GM19452 (cell line): ENCODE data around the gene MRPS34.

Source experiments
- ATAC-seq: cut with Tn5 transposase; IDR thresholded peaks from one replicate; pipeline ENCODE4 v1.9.1; 2021; ENCODE audit not compliant: unreplicated experiment

MRPS34 gene

GRCh38 chr16:1782408-1783264 lies 9.7 kb upstream of the MRPS34 start, which contains the start of the genes NUBP2 and SPSB3:
Gene NUBP2 (plus strand): TSS chr16:1782960. CDS start chr16:1783021, 61 bp downstream.
Gene SPSB3 (minus strand): TSS chr16:1782571. CDS start chr16:1781483, 1,088 bp downstream.
- ATAC-seq: peak; percentile 80

GRCh38 chr16:1781758-1782407 lies 8.9 kb upstream of the MRPS34 start:
- ATAC-seq: peak; percentile 8

GRCh38 chr16:1781254-1781653 lies 8.3 kb upstream of the MRPS34 start:
- ATAC-seq: no peak

- ATAC-seq: no peak
Measured at GRCh38 chr16:1780677-1781072, 7.7 kb upstream of the MRPS34 start.

- no peak for ATAC-seq
Measured at GRCh38 chr16:1779741-1780676, 7.1 kb upstream of the MRPS34 start.

- ATAC-seq: no peak
Measured at GRCh38 chr16:1779234-1779701, 6.3 kb upstream of the MRPS34 start.

- ATAC-seq: no peak
Measured at GRCh38 chr16:1778200-1779179, 5.6 kb upstream of the MRPS34 start.

GRCh38 chr16:1777375-1778199 lies 4.7 kb upstream of the MRPS34 start:
- no peak for ATAC-seq

GRCh38 chr16:1776991-1777374 lies 4.0 kb upstream of the MRPS34 start:
- ATAC-seq: no peak

GRCh38 chr16:1776672-1776955 lies 3.7 kb upstream of the MRPS34 start:
- no peak for ATAC-seq

- no peak for ATAC-seq
Measured at GRCh38 chr16:1775846-1776671, 3.1 kb upstream of the MRPS34 start.

GRCh38 chr16:1775006-1775845 lies 2.3 kb upstream of the MRPS34 start:
- ATAC-seq: no peak

GRCh38 chr16:1774448-1774780 lies 1.5 kb upstream of the MRPS34 start:
- ATAC-seq: no peak

- ATAC-seq: no peak
Measured at GRCh38 chr16:1773703-1774447, 941 bp upstream of the MRPS34 start.

GRCh38 chr16:1772362-1772907 lies 499 bp downstream of the MRPS34 start, which contains the start of gene EME2:
Gene EME2 (plus strand): TSS chr16:1772810. CDS start chr16:1773228, 418 bp downstream.
- peak; percentile 3 for ATAC-seq

GRCh38 chr16:1771864-1772361 lies 1.0 kb downstream of the MRPS34 start:
- ATAC-seq: no peak
